Measurements from ENCODE around the gene TENM4. TPM values are rescaled to one million over a fixed set of nuclear protein-coding genes. Genes with fewer than 3 reads are reported as not detected.

TENM4 gene
- total and polyA plus RNA-seq, 2 donors = 1.5 to 27.8 TPM

- no peak for DNase-seq (ENCODE audit: extremely low spot score)
- WGBS = 93% methylated on average over 5 of the region's 5 CpGs
- Histone ChIP-seq H3K27ac (ENCODE audit: low read depth) (no peak overlapping the region), H3K4me1 (ENCODE audit: insufficient read depth) (no peaks in the 10 kb centered on the region), H3K4me3 (ENCODE audit: low read depth, low read length) (no peak overlapping the region), H3K36me3 (ENCODE audit: insufficient read depth) (no peaks in the 10 kb centered on the region)
These were observed 517.8 kb downstream of the TENM4 start for GRCh38 chr11:78922859-78923625.

GRCh38 chr11:78921509-78921908 is 519.3 kb downstream of the TENM4 start:
- Histone ChIP-seq H3K36me3 (ENCODE audit: insufficient read depth) (no peaks in the 10 kb centered on the region), H3K4me3 (ENCODE audit: low read depth, low read length) (no peak overlapping the region), H3K4me1 (ENCODE audit: insufficient read depth) (no peaks in the 10 kb centered on the region), H3K27ac (ENCODE audit: low read depth) (no peak overlapping the region)
- DNase-seq (ENCODE audit: extremely low spot score) = no peak
- WGBS = 87% methylated on average over 3 of the region's 3 CpGs

- DNase-seq (ENCODE audit: extremely low spot score) = no peak
- no peaks in the 10 kb centered on the region for H3K4me1 ChIP-seq (ENCODE audit: insufficient read depth)
- WGBS = 82% methylated on average over 9 of the region's 9 CpGs
- H3K36me3 ChIP-seq (ENCODE audit: insufficient read depth) = no peaks in the 10 kb centered on the region
- no peak overlapping the region for H3K27ac ChIP-seq (ENCODE audit: low read depth)
- H3K4me3 ChIP-seq (ENCODE audit: low read depth, low read length) = no peak overlapping the region
These were observed 520.5 kb downstream of the TENM4 start for GRCh38 chr11:78920329-78920728.

GRCh38 chr11:78916759-78917158 is 524.1 kb downstream of the TENM4 start:
- H3K4me1 ChIP-seq (ENCODE audit: insufficient read depth) = no peaks in the 10 kb centered on the region
- no peak overlapping the region for H3K4me3 ChIP-seq (ENCODE audit: low read depth, low read length)
- no peaks in the 10 kb centered on the region for H3K36me3 ChIP-seq (ENCODE audit: insufficient read depth)
- no peak overlapping the region for H3K27ac ChIP-seq (ENCODE audit: low read depth)
- no peak for DNase-seq (ENCODE audit: extremely low spot score)
- WGBS = 90% methylated on average over 1 of the region's 1 CpG

- H3K36me3 ChIP-seq (ENCODE audit: insufficient read depth) = no peaks in the 10 kb centered on the region
- WGBS = 90% methylated on average over 1 of the region's 1 CpG
- H3K4me1 ChIP-seq (ENCODE audit: insufficient read depth) = no peaks in the 10 kb centered on the region
- no peak for DNase-seq (ENCODE audit: extremely low spot score)
- no peak overlapping the region for H3K27ac ChIP-seq (ENCODE audit: low read depth)
- H3K4me3 ChIP-seq (ENCODE audit: low read depth, low read length) = no peak overlapping the region
These were observed 526.3 kb downstream of the TENM4 start for GRCh38 chr11:78914503-78914902.

DNA sequence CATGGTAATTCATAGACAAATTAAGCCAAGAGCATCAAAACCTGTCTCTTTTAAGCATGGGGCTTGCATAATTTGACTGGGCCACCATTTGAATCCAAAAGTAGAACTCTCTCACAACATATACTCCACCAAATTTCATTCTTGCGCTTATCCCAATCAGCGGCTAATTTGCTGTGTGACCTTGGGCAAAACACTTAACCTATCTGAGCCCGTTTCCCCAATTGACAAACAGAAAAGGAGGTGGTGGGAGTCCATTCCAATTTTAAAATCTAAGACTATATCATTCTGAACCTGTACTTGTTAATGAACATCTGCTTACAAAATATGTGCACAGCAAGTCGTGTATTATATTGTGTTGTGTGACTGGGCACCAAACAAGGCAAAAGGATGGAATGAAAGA is 528.1 kb downstream of the TENM4 start:
- no peak for DNase-seq (ENCODE audit: extremely low spot score)

GRCh38 chr11:78910322-78910721 is 530.5 kb downstream of the TENM4 start:
- no peak overlapping the region for H3K27ac ChIP-seq (ENCODE audit: low read depth)
- no peaks in the 10 kb centered on the region for H3K36me3 ChIP-seq (ENCODE audit: insufficient read depth)
- 62% methylated on average over 4 of the region's 4 CpGs for WGBS
- H3K4me3 ChIP-seq (ENCODE audit: low read depth, low read length) = no peak overlapping the region
- H3K4me1 ChIP-seq (ENCODE audit: insufficient read depth) = no peaks in the 10 kb centered on the region
- DNase-seq (ENCODE audit: extremely low spot score) = no peak

More for the DNA sequence above, 528.1 kb downstream of the TENM4 start:
- Histone ChIP-seq H3K36me3 (ENCODE audit: insufficient read depth) (no peaks in the 10 kb centered on the region), H3K27ac (ENCODE audit: low read depth) (no peak overlapping the region), H3K4me3 (ENCODE audit: low read depth, low read length) (no peak overlapping the region), H3K4me1 (ENCODE audit: insufficient read depth) (no peaks in the 10 kb centered on the region)
- 90% methylated on average over 4 of the region's 4 CpGs for WGBS

- WGBS = 96% methylated on average over 4 of the region's 4 CpGs
- H3K27ac ChIP-seq (ENCODE audit: low read depth) = no peak overlapping the region
- H3K4me1 ChIP-seq (ENCODE audit: insufficient read depth) = no peaks in the 10 kb centered on the region
- no peaks in the 10 kb centered on the region for H3K36me3 ChIP-seq (ENCODE audit: insufficient read depth)
- DNase-seq (ENCODE audit: extremely low spot score) = no peak
- H3K4me3 ChIP-seq (ENCODE audit: low read depth, low read length) = no peak overlapping the region
These were observed 531.4 kb downstream of the TENM4 start for GRCh38 chr11:78909386-78909785.

DNA sequence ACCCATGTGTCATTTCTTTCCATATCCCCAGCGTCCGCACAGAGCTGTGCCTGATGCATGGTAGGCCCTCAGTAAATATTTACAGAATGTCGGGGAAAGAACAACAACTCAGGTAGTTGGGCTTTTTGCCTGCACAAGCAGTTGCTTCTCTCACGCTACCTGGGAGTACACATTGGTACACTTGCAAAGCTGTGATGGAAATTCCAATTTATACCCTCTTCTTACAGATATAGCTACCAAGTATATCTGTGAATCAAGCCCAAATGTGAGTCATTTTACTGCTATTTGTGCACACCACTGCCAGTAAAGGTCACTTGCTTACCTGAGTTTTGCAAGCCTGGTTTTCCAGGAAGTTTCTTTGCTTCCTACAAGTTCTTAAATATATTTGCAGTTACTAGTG is 533.2 kb downstream of the TENM4 start:
- Histone ChIP-seq H3K4me1 (ENCODE audit: insufficient read depth) (no peaks in the 10 kb centered on the region), H3K27ac (ENCODE audit: low read depth) (no peak overlapping the region), H3K4me3 (ENCODE audit: low read depth, low read length) (no peak overlapping the region), H3K36me3 (ENCODE audit: insufficient read depth) (no peaks in the 10 kb centered on the region)
- 78% methylated on average over 4 of the region's 4 CpGs for WGBS
- DNase-seq (ENCODE audit: extremely low spot score) = no peak

GRCh38 chr11:78906566-78906965 is 534.3 kb downstream of the TENM4 start:
- WGBS = 78% methylated on average over 1 of the region's 1 CpG
- DNase-seq (ENCODE audit: extremely low spot score) = no peak

GRCh38 chr11:78905756-78906155 is 535.1 kb downstream of the TENM4 start:
- DNase-seq (ENCODE audit: extremely low spot score) = no peak
- Histone ChIP-seq H3K4me1 (ENCODE audit: insufficient read depth) (no peaks in the 10 kb centered on the region), H3K36me3 (ENCODE audit: insufficient read depth) (no peaks in the 10 kb centered on the region), H3K27ac (ENCODE audit: low read depth) (no peak overlapping the region), H3K4me3 (ENCODE audit: low read depth, low read length) (no peak overlapping the region)
- WGBS = 68% methylated on average over 3 of the region's 3 CpGs

More at GRCh38 chr11:78906566-78906965, 534.3 kb downstream of the TENM4 start:
- Histone ChIP-seq H3K4me3 (ENCODE audit: low read depth, low read length) (no peak overlapping the region), H3K27ac (ENCODE audit: low read depth) (no peak overlapping the region), H3K4me1 (ENCODE audit: insufficient read depth) (no peaks in the 10 kb centered on the region), H3K36me3 (ENCODE audit: insufficient read depth) (no peaks in the 10 kb centered on the region)

- Histone ChIP-seq H3K4me1 (ENCODE audit: insufficient read depth) (no peaks in the 10 kb centered on the region), H3K36me3 (ENCODE audit: insufficient read depth) (no peaks in the 10 kb centered on the region), H3K4me3 (ENCODE audit: low read depth, low read length) (no peak overlapping the region), H3K27ac (ENCODE audit: low read depth) (no peak overlapping the region)
- 89% methylated on average over 43 of the region's 43 CpGs for WGBS
- no peak for DNase-seq (ENCODE audit: extremely low spot score)
These were observed 537.9 kb downstream of the TENM4 start for GRCh38 chr11:78902771-78903507.

DNA sequence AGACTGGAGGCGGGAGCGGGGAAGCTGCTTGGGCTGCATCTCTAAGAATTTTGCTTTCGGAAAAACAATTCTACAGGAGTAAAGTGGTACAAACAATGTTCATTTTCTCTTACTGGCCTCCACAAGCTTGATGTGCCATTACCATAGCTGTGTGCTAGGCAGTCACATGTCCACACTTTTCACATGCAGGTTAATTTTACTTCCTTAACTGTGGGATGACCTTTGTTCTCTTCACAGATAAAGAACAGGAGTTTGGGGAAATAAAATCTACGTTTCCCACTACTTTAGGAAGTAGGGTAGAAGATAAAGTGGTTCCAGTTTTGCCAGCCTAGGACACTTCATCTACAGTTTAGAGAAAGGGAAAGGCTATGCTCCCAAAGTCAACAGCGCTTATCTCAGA is 539.0 kb downstream of the TENM4 start:
- 94% methylated on average over 5 of the region's 5 CpGs for WGBS
- no peaks in the 10 kb centered on the region for H3K4me1 ChIP-seq (ENCODE audit: insufficient read depth)
- H3K36me3 ChIP-seq (ENCODE audit: insufficient read depth) = no peaks in the 10 kb centered on the region
- no peak for DNase-seq (ENCODE audit: extremely low spot score)
- no peak overlapping the region for H3K4me3 ChIP-seq (ENCODE audit: low read depth, low read length)
- no peak overlapping the region for H3K27ac ChIP-seq (ENCODE audit: low read depth)

GRCh38 chr11:78898266-78898775 is 542.5 kb downstream of the TENM4 start:
- 91% methylated on average over 1 of the region's 1 CpG for WGBS
- no peaks in the 10 kb centered on the region for H3K36me3 ChIP-seq (ENCODE audit: insufficient read depth)
- no peak overlapping the region for H3K27ac ChIP-seq (ENCODE audit: low read depth)
- no peak for DNase-seq (ENCODE audit: extremely low spot score)
- H3K4me3 ChIP-seq (ENCODE audit: low read depth, low read length) = no peak overlapping the region
- H3K4me1 ChIP-seq (ENCODE audit: insufficient read depth) = no peaks in the 10 kb centered on the region

All from urinary bladder (tissue), 4 donors.